Measurements from ENCODE around the gene CPNE5. TPM values are rescaled to one million over a fixed set of nuclear protein-coding genes. Genes with fewer than 3 reads are reported as not detected.

CPNE5 gene
- total RNA-seq, 1 donor = not detected

DNA sequence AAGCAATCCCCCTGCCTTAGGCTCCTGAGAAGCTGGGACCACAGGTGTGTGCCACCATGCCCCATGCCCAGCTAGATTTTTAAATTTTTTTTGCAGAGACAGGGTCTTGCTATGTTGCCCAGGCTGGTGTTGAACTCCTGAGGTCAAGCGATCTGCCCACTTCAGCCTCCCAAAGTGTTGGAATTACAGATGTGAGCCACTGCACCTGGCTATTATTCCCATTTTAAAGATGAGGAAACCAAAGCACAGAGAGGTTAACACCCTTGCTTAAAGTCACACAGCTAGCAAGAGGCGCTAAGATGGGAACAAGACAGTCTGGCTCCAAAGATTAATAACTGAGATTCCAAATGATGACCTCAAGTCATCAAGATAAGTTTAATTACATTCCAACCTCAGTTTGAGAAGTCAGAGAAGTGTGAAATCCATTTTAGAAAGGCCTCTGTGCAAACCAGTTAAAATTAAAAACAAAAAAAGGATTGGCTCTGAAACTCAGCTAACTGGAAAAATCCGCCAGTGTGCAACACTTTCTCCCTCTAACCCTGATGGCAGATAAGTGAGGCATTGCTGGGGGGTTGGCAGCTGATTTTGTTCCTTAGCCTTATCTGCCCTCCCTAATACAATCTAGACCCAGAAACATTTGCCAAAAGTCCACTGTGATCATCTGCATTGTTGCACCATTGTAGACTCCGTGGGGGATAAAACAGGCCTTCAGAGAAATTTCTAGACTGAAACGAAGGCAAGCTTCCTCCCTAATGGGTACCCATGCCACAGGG lies 55.5 kb downstream of the CPNE5 start:
- no peak for DNase-seq (ENCODE audit: insufficient read length, low spot score, missing footprints)
- no peaks in the 10 kb centered on the region for H3K9me3 ChIP-seq (ENCODE audit: low read depth, low read length)
- H3K4me3 ChIP-seq (ENCODE audit: insufficient read depth, low read length) = no peak overlapping the region
- no peak overlapping the region for H2AFZ ChIP-seq (ENCODE audit: low read length)
- no peaks in the 10 kb centered on the region for H3K79me2 ChIP-seq (ENCODE audit: insufficient read depth, low read length)
- peaks cover 7% of the 10 kb centered on the region for H3K4me1 ChIP-seq (ENCODE audit: insufficient read depth, low read length)
- H3K27ac ChIP-seq (ENCODE audit: low read depth, low read length) = no peak overlapping the region
- no peaks in the 10 kb centered on the region for H4K20me1 ChIP-seq (ENCODE audit: insufficient read depth, low read length)
- H3K27me3 ChIP-seq (ENCODE audit: insufficient read depth, low read length) = no peaks in the 10 kb centered on the region
- TF ChIP-seq, protein P1, sequence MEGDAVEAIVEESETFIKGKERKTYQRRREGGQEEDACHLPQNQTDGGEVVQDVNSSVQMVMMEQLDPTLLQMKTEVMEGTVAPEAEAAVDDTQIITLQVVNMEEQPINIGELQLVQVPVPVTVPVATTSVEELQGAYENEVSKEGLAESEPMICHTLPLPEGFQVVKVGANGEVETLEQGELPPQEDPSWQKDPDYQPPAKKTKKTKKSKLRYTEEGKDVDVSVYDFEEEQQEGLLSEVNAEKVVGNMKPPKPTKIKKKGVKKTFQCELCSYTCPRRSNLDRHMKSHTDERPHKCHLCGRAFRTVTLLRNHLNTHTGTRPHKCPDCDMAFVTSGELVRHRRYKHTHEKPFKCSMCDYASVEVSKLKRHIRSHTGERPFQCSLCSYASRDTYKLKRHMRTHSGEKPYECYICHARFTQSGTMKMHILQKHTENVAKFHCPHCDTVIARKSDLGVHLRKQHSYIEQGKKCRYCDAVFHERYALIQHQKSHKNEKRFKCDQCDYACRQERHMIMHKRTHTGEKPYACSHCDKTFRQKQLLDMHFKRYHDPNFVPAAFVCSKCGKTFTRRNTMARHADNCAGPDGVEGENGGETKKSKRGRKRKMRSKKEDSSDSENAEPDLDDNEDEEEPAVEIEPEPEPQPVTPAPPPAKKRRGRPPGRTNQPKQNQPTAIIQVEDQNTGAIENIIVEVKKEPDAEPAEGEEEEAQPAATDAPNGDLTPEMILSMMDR (IDR thresholded peaks at IDR 0.05; ENCODE audit: extremely low read depth, low read depth, low read length) = no peak
- no peaks in the 10 kb centered on the region for H3K36me3 ChIP-seq (ENCODE audit: insufficient read depth, low read length)
- no peak overlapping the region for H3K4me2 ChIP-seq (ENCODE audit: insufficient read depth, low read length)

DNA sequence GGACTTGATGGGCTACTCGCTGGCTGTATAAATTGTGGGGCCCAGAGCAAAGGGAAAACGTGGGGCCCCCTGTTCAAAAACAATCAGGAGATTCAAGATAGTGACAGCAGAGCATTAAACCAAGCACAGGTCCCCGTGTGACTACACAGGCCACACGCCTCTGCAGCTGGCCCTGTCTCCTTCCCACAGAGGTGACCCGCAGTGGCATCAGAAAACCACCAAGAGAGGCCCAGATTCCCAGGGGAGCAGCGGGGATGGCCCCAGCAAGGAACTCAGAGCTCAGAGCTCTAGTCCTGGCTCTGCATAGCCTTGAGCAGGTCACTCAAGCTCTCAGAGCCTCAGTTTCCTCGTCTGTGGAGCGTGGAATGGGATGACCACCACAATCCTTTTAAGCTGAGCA lies 57.6 kb downstream of the CPNE5 start:
- Histone ChIP-seq H3K27me3 (ENCODE audit: insufficient read depth, low read length) (peaks cover 5% of the 10 kb centered on the region), H4K20me1 (ENCODE audit: insufficient read depth, low read length) (no peaks in the 10 kb centered on the region), H3K9me3 (ENCODE audit: low read depth, low read length) (no peaks in the 10 kb centered on the region), H3K27ac (ENCODE audit: low read depth, low read length) (no peak overlapping the region), H3K36me3 (ENCODE audit: insufficient read depth, low read length) (no peaks in the 10 kb centered on the region), H3K79me2 (ENCODE audit: insufficient read depth, low read length) (no peaks in the 10 kb centered on the region), H2AFZ (ENCODE audit: low read length) (no peak overlapping the region), H3K4me3 (ENCODE audit: insufficient read depth, low read length) (no peak overlapping the region), H3K4me2 (ENCODE audit: insufficient read depth, low read length) (no peak overlapping the region), H3K4me1 (ENCODE audit: insufficient read depth, low read length) (peaks cover 3% of the 10 kb centered on the region)
- TF ChIP-seq, protein P1 (IDR thresholded peaks at IDR 0.05; ENCODE audit: extremely low read depth, low read depth, low read length) = no peak
- no peak for DNase-seq (ENCODE audit: insufficient read length, low spot score, missing footprints)

DNA sequence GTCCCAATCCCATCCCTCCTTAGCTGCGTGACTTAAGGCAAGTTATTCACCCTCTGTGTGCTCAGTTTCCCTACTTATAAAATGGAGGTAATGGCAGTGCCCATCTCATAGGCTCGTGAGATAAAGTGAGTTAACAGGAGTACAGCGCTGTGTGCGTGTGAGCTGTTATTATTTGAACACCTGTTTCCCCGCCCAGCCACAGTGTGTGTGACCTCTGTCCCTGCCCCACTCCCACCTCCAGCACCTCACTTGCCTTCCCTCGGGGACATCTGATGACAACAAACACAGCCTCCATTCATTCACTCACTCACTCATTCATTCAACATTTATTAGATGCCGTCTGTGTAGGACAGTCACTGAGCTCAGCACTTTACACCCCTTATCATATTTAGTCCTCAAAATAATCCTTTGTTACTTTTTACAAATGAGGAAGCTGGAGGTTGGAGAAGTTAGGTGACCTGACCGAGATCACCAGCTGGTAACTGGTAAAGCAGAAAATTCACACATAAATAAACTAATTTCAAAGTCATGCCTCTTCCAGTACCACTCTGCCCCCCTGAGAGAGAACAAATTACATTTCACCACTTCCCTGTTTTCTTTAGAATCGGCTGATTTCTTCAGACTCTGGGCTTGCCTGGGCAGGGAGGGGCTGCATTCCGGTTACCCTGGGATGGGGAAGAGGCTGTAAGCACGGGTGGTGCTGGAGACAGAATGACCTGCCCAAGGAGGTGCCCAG lies 58.6 kb downstream of the CPNE5 start:
- no peaks in the 10 kb centered on the region for H3K36me3 ChIP-seq (ENCODE audit: insufficient read depth, low read length)
- TF ChIP-seq, protein P1 (IDR thresholded peaks at IDR 0.05; ENCODE audit: extremely low read depth, low read depth, low read length) = no peak

DNA sequence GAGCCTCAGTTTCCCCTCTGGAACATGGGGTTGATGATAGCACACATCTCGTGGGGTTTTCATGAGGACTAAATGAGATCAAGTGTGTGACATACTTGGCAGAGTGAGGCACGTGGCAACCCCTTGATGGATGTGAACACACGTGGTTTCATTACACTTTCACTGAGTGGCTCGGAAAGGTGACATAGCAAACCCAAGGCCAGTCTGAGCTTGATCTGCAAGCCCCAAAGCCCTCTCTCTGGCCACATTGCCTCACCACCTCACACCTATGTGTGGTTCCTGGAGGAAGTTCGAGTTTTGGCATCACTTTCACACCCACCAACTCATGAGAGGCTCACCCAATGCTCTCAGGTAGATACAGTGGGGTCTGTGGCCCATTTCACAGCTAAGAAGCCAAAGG lies 60.0 kb downstream of the CPNE5 start:
- Histone ChIP-seq H3K4me3 (ENCODE audit: insufficient read depth, low read length) (no peak overlapping the region), H2AFZ (ENCODE audit: low read length) (no peak overlapping the region), H3K4me1 (ENCODE audit: insufficient read depth, low read length) (no peaks in the 10 kb centered on the region), H3K36me3 (ENCODE audit: insufficient read depth, low read length) (no peaks in the 10 kb centered on the region), H3K27me3 (ENCODE audit: insufficient read depth, low read length) (peaks cover 5% of the 10 kb centered on the region), H3K9me3 (ENCODE audit: low read depth, low read length) (no peaks in the 10 kb centered on the region), H3K4me2 (ENCODE audit: insufficient read depth, low read length) (no peak overlapping the region), H3K27ac (ENCODE audit: low read depth, low read length) (no peak overlapping the region), H3K79me2 (ENCODE audit: insufficient read depth, low read length) (no peaks in the 10 kb centered on the region), H4K20me1 (ENCODE audit: insufficient read depth, low read length) (no peaks in the 10 kb centered on the region)
- peak; percentile 25 for DNase-seq (ENCODE audit: insufficient read length, low spot score, missing footprints)
- TF ChIP-seq, protein P1 (IDR thresholded peaks at IDR 0.05; ENCODE audit: extremely low read depth, low read depth, low read length) = no peak

More for the DNA sequence above, 58.6 kb downstream of the CPNE5 start:
- no peaks in the 10 kb centered on the region for H4K20me1 ChIP-seq (ENCODE audit: insufficient read depth, low read length)
- H3K27ac ChIP-seq (ENCODE audit: low read depth, low read length) = no peak overlapping the region
- H3K9me3 ChIP-seq (ENCODE audit: low read depth, low read length) = no peaks in the 10 kb centered on the region
- no peak overlapping the region for H2AFZ ChIP-seq (ENCODE audit: low read length)
- no peak for DNase-seq (ENCODE audit: insufficient read length, low spot score, missing footprints)
- H3K4me3 ChIP-seq (ENCODE audit: insufficient read depth, low read length) = no peak overlapping the region
- peaks cover 5% of the 10 kb centered on the region for H3K27me3 ChIP-seq (ENCODE audit: insufficient read depth, low read length)
- no peaks in the 10 kb centered on the region for H3K4me1 ChIP-seq (ENCODE audit: insufficient read depth, low read length)
- no peaks in the 10 kb centered on the region for H3K79me2 ChIP-seq (ENCODE audit: insufficient read depth, low read length)
- no peak overlapping the region for H3K4me2 ChIP-seq (ENCODE audit: insufficient read depth, low read length)
